ENCODE data around the gene ALDH16A1.

The ALDH16A1 gene

GRCh38 chr19:49411681-49412326 lies 41.2 kb upstream of the ALDH16A1 start:
- no peak overlapping the region for H3K4me3 ChIP-seq
- no peak overlapping the region for H3K27ac ChIP-seq
- DNase-seq (ENCODE audit: low spot score), result no peak
- TF ChIP-seq CTCF (IDR thresholded peaks at IDR 0.05), result no peak

- DNase-seq (ENCODE audit: low spot score), result no peak
- H3K27ac ChIP-seq, result no peak overlapping the region
- H3K4me3 ChIP-seq, result no peak overlapping the region
- TF ChIP-seq CTCF (IDR thresholded peaks at IDR 0.05), result no peak
Observed at GRCh38 chr19:49413348-49413747, 39.7 kb upstream of the ALDH16A1 start.

GRCh38 chr19:49414256-49414655 lies 38.8 kb upstream of the ALDH16A1 start:
- TF ChIP-seq CTCF (IDR thresholded peaks at IDR 0.05), result no peak
- H3K4me3 ChIP-seq, result no peak overlapping the region
- DNase-seq (ENCODE audit: low spot score), result no peak
- no peak overlapping the region for H3K27ac ChIP-seq

GRCh38 chr19:49415102-49415809 lies 37.8 kb upstream of the ALDH16A1 start:
- no peak for DNase-seq (ENCODE audit: low spot score)
- Histone ChIP-seq H3K27ac (no peak overlapping the region), H3K4me3 (no peak overlapping the region)
- no peak for TF ChIP-seq CTCF (IDR thresholded peaks at IDR 0.05)

- no peak for TF ChIP-seq CTCF (IDR thresholded peaks at IDR 0.05)
Observed at GRCh38 chr19:49415810-49416200, 37.2 kb upstream of the ALDH16A1 start.

GRCh38 chr19:49417088-49417487 lies 35.9 kb upstream of the ALDH16A1 start:
- TF ChIP-seq CTCF (IDR thresholded peaks at IDR 0.05), result no peak
- H3K27ac ChIP-seq, result no peak overlapping the region
- no peak for DNase-seq (ENCODE audit: low spot score)
- H3K4me3 ChIP-seq, result no peak overlapping the region

More at GRCh38 chr19:49415810-49416200, 37.2 kb upstream of the ALDH16A1 start:
- H3K4me3 ChIP-seq, result no peak overlapping the region
- no peak for DNase-seq (ENCODE audit: low spot score)
- H3K27ac ChIP-seq, result no peak overlapping the region

GRCh38 chr19:49418511-49418910 lies 34.5 kb upstream of the ALDH16A1 start:
- no peak for TF ChIP-seq CTCF (IDR thresholded peaks at IDR 0.05)
- no peak overlapping the region for H3K4me3 ChIP-seq
- no peak overlapping the region for H3K27ac ChIP-seq
- no peak for DNase-seq (ENCODE audit: low spot score)
